Measurements from ENCODE around the gene PARP6. TPM values are rescaled to one million over a fixed set of nuclear protein-coding genes. Genes with fewer than 3 reads are reported as not detected.

PARP6 gene
- total and polyA plus RNA-seq, 8 donors: 31.1 to 178 (median 44.0) TPM

DNA sequence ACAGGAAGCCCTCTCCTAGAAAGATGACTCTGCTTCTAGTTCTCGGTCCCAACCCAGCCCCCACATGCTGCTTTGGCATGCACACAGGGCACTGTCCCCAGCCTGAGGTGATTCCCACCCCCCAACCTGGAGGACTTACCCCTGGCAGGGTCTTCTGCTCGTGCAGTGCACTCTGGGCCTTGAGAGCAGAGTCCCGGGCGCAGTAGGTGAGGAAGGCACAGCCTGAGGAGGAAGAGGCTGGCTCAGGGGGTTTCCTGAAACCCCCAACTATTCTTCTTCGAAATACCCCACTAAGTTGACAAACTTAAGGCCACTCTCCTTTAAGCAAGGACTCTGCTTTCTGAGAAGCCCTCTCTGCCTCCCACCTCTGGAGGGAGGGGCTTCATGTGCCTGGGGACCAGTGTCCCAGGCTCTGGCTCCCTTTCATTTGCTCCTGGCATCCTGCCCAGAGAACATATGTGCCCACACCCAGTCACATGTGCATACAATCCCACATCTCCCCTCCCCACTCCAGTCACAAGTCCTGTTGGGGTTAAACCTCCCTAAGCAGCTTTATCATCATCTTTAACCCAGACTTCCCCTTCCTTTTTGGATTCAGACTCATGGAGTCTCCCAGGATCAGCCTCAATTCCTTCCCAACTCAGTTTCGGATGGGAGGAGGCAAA is 43.5 kb upstream of the PARP6 start:
- no peak for ATAC-seq
- TF ChIP-seq, protein P1, sequence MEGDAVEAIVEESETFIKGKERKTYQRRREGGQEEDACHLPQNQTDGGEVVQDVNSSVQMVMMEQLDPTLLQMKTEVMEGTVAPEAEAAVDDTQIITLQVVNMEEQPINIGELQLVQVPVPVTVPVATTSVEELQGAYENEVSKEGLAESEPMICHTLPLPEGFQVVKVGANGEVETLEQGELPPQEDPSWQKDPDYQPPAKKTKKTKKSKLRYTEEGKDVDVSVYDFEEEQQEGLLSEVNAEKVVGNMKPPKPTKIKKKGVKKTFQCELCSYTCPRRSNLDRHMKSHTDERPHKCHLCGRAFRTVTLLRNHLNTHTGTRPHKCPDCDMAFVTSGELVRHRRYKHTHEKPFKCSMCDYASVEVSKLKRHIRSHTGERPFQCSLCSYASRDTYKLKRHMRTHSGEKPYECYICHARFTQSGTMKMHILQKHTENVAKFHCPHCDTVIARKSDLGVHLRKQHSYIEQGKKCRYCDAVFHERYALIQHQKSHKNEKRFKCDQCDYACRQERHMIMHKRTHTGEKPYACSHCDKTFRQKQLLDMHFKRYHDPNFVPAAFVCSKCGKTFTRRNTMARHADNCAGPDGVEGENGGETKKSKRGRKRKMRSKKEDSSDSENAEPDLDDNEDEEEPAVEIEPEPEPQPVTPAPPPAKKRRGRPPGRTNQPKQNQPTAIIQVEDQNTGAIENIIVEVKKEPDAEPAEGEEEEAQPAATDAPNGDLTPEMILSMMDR (IDR thresholded peaks at IDR 0.05): no peak
- no peak for FAIRE-seq
- no peaks in the 10 kb centered on the region for H3K9me3 ChIP-seq
- H3K27ac ChIP-seq: no peak overlapping the region
- H3K36me3 ChIP-seq: no peaks in the 10 kb centered on the region
- intact Hi-C loops (cut with DNase I): loop anchor here in 1 of 3 donors (10.0 kb wide), 1 partner anchor 209 kb away; no protein-coding TSS in a partner anchor
- DNase-seq: peak in 1 of 6 donors; percentile 36
- peaks cover 0 to 4% (median 3%) of the 10 kb centered on the region in 3 donors for H3K4me1 ChIP-seq
- 61 to 67% methylated on average over 6 of the region's 6 CpGs for WGBS, 2 donors
- H3K27me3 ChIP-seq: no peaks in the 10 kb centered on the region
- H3K4me3 ChIP-seq: no peak overlapping the region

- Histone ChIP-seq H3K36me3 (no peaks in the 10 kb centered on the region), H3K9me3 (no peaks in the 10 kb centered on the region), H3K4me3 (no peak overlapping the region), H3K27ac (no peak overlapping the region), H3K4me1 (no peaks in the 10 kb centered on the region), H3K27me3 (no peaks in the 10 kb centered on the region)
- intact Hi-C loops (cut with DNase I): loop anchor here in 1 of 3 donors (10.0 kb wide), 1 partner anchor 211 kb away; no protein-coding TSS in a partner anchor
- DNase-seq: no peak
- 80 to 92% methylated on average over 2 of the region's 2 CpGs for WGBS, 2 donors
- ATAC-seq: no peak
- TF ChIP-seq, protein P1 (IDR thresholded peaks at IDR 0.05): no peak
- no peak for FAIRE-seq
Measured at GRCh38 chr15:72313881-72314280, 41.5 kb upstream of the PARP6 start.

- intact Hi-C loops (cut with DNase I): loop anchor here in 1 of 3 donors (10.0 kb wide), 1 partner anchor 211 kb away; no protein-coding TSS in a partner anchor
- Histone ChIP-seq H3K4me3 (no peak overlapping the region), H3K4me1 (no peaks in the 10 kb centered on the region), H3K27me3 (no peaks in the 10 kb centered on the region), H3K36me3 (no peaks in the 10 kb centered on the region), H3K27ac (no peak overlapping the region), H3K9me3 (no peaks in the 10 kb centered on the region)
- no peak for FAIRE-seq
- TF ChIP-seq, protein P1 (IDR thresholded peaks at IDR 0.05): no peak
- no peak for DNase-seq
- no peak for ATAC-seq
- WGBS, 2 donors: 66 to 84% methylated on average over 2 of the region's 2 CpGs
Measured at GRCh38 chr15:72313448-72313840, 41.1 kb upstream of the PARP6 start.

DNA sequence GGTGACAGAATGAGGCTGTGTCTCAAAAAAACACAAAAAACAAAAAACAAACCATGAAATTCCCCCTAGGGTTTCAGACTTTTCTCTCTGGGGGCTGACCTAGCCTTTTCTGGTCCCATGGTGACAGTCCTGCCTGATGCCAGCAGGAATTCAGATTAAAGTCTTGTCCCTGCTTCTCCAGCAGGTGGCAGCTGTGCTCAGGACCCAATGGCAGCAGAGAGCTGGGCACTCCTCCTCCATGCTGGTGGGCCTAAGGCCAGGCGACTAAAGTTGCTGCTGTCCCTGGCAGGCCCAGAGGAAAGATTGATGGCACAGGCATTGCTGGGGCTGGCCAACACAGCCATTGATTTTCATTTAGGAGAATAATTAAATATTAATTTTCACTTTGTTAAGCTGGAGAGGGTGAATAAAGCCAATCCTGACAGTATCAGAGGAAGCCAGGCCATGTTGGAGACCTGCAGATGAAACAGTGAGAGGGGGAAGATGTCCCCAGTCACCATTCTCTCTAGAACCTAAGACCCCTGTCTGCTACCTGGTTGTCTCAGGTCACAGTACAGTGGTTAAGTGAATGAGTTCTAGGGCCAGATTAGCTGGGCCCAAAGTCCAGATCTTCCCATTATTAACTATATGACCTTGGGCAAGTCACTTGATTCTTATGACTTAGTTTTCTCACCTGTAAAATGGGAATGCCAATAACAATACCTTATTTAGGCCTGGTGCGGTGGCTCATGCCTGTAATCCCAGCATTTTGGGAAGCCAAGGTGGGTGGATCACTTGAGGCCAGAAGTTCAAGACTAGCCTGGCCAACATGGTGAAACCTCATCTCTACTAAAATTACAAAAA is 40.5 kb upstream of the PARP6 start:
- DNase-seq: peak; percentile 50 to 85 (median 76)
- Histone ChIP-seq H3K36me3 (no peaks in the 10 kb centered on the region), H3K4me1 (no peaks in the 10 kb centered on the region), H3K27me3 (no peaks in the 10 kb centered on the region), H3K27ac (no peak overlapping the region), H3K9me3 (no peaks in the 10 kb centered on the region), H3K4me3 (no peak overlapping the region)
- intact Hi-C loops (cut with DNase I): loop anchor here in 1 of 3 donors (10.0 kb wide), 1 partner anchor 212 kb away; no protein-coding TSS in a partner anchor
- TF ChIP-seq, protein P1 (IDR thresholded peaks at IDR 0.05): peak; percentile 37 to 64 (median 46)
- WGBS, 2 donors: 50 to 51% methylated on average over 2 of the region's 2 CpGs
- no peak for FAIRE-seq
- ATAC-seq: peak; percentile 84 to 97 (median 95)

Measured in pancreas (tissue), 10 donors.